Motor neuron (in vitro differentiated cells): ENCODE data around the gene KIRREL3. TPM values are rescaled to one million over a fixed set of nuclear protein-coding genes. Genes with fewer than 3 reads are reported as not detected.
A peak's percentile ranks its signal among the peaks of the same experiment; 100 is the strongest.

Experiments used
- ATAC-seq, 8 experiments: fragments of 200-7000 bp; cut with Tn5 transposase; replicated peaks in 6 of 8; 2 replicates each; pipeline ENCODE4 v1.8.0; 2021; ENCODE audit warnings: mild to moderate bottlenecking in 8 of 8, moderate library complexity in 8 of 8
- H3K27ac ChIP-seq, 2 donors: fragments of 250-450 bp; sonication (Bioruptor Pico); 2 replicates each; pipeline ENCODE4 v1.9.0; 2021; ENCODE audit warnings: antibody characterized with exemption in 2 of 2, mild to moderate bottlenecking in 2 of 2, moderate library complexity in 1 of 2
- H3K4me1 ChIP-seq, 2 donors: fragments of 250-450 bp; sonication (Bioruptor Pico); replicated peaks in 1 of 2; 2 replicates each; pipeline ENCODE4 v1.6.1; 2021; ENCODE audit warnings: antibody characterized with exemption in 2 of 2, mild to moderate bottlenecking in 2 of 2, moderate library complexity in 1 of 2
- H3K4me3 ChIP-seq, 5 donors: fragments of 250-450 bp; sonication (Bioruptor Pico); 2 replicates each; pipeline ENCODE4 v1.9.0; 2021; ENCODE audit warnings: antibody characterized with exemption in 5 of 5, mild to moderate bottlenecking in 5 of 5, moderate library complexity in 4 of 5
- WGBS, 10 experiments: fragments of 450-650 bp; shearing (Covaris generic); methylation state at CpG; one replicate each; pipeline ENCODE4 v1.0.0; 2022; 5-methylcytosine and 5-hydroxymethylcytosine counted together
- in situ Hi-C, 9 experiments: fragments of 400-800 bp; cut with MboI; loops; one replicate each; pipeline ENCODE4 v1.15.0; 2021; ENCODE audit warnings: low sequenced_read_pairs in 9 of 9, low pct_unique_long_range_greater_than_20kb in 2 of 9; ENCODE audit not compliant: unreplicated experiment in 9 of 9
- total RNA-seq, 8 experiments: library from RNA; unstranded; fragments of 300-600 nt; gene quantifications; 2 replicates each; pipeline versions ENCODE4 v1.2.3 to v1.2.4, GENCODE V29; 2022

The KIRREL3 gene
- total RNA-seq, 8 experiments from 2014 or later: 3.2 to 53.1 (median 4.8) TPM

DNA sequence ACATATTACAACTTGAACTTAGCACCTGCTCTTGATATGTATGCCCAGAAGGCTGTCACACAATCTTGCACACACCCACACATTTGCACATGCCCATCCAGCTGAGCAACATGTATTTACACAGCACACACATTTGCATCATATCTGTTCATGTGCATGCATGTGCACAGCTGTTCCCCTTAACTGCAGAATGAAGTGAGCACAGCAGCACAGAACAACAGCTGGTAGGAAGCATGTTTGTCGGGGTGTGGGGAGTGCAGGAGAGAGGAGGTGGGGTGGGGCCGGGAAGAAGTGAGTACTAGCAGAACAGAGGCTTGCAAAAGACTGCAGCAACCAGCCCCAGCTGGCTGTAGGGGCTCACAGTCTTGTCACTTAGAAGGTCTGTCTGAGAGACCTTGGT lies 296.5 kb downstream of the KIRREL3 start:
- WGBS, 10 experiments: no CpG with 5 or more reads among the region's 2 CpGs
- Histone ChIP-seq H3K4me1 (peaks cover 39 to 45% of the 10 kb centered on the region in 2 donors), H3K4me3 (no peak overlapping the region), H3K27ac (no peak overlapping the region)
- ATAC-seq: peak in 6 of 8 experiments; percentile 18 to 92 (median 61)
- in situ Hi-C loops: loop anchor here in 4 of 9 experiments (25.0 kb wide), 1 partner anchor 283 kb away; no protein-coding TSS in a partner anchor

- Histone ChIP-seq H3K27ac (no peak overlapping the region), H3K4me3 (no peak overlapping the region), H3K4me1 (peaks cover 39 to 45% of the 10 kb centered on the region in 2 donors)
- in situ Hi-C loops: loop anchor here in 4 of 9 experiments (25.0 kb wide), 1 partner anchor 284 kb away; no protein-coding TSS in a partner anchor
- 40 to 100% (median 73%) methylated on average over 1 to 4 of the region's 4 CpGs; no CpG with 5 or more reads in 2 of the 10 experiments for WGBS, 10 experiments
- peak in 3 of 8 experiments; percentile 60 to 84 (median 64) for ATAC-seq
These were observed 296.9 kb downstream of the KIRREL3 start for GRCh38 chr11:126703662-126704061.

DNA sequence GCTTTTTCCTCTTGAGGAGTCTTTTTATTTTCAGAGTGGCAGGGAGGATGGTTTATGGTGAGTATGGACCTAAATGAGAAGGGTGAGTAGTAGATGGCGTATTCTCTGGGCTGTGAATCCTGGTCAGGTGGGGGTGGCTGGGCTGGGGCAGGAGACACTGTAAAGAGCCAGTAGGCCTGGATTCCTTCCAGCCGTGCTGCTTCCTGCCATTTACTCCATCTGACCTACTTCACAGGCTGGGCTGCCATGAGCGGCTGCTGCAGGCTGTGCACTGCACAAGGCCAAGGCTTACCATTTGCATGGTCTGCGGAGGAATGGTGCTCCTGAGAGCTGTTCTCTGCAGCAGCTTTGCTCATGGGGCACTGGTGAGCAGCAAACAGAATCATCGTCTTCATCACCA lies 297.6 kb downstream of the KIRREL3 start:
- peak in 2 of 8 experiments; percentile 3 to 5 for ATAC-seq
- in situ Hi-C loops: loop anchor here in 4 of 9 experiments (25.0 kb wide), 1 partner anchor 284 kb away; no protein-coding TSS in a partner anchor
- Histone ChIP-seq H3K27ac (peak overlapping the region in 1 of 2 donors; percentile 3), H3K4me3 (no peak overlapping the region), H3K4me1 (peaks cover 39 to 49% of the 10 kb centered on the region in 2 donors)
- WGBS, 10 experiments: 72 to 92% (median 77%) methylated on average over 1 to 3 of the region's 5 CpGs; no CpG with 5 or more reads in 6 of the 10 experiments

DNA sequence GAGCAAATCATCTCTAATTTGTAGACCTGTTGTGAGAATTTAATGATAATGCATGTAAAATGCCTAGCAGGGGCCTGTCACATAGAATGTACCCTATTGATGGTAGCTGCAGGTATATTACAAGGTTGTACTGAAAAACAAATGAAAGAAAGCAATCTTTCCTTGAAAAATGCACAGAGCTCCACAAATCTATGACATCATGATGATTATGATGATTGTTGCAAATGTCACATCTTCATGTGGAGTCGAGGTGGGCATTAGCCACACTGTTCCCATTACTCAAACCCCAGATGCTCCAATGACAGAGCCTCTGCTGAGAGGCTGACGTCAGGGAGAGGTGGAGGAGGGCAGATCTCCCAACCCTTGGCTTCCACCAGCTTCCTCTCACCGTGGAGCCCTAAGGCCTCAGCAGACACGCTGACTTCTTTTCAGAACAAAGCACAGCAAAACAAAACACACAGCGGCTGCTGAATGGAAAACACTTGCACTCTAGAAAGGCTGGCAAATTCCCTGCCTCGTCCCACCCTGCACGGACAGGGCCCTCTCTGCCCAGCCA lies 298.3 kb downstream of the KIRREL3 start:
- in situ Hi-C loops: loop anchor here in 4 of 9 experiments (25.0 kb wide), 1 partner anchor 285 kb away; no protein-coding TSS in a partner anchor
- WGBS, 10 experiments: 0 to 100% (median 60%) methylated on average over 1 to 6 of the region's 7 CpGs; no CpG with 5 or more reads in 3 of the 10 experiments
- H3K4me1 ChIP-seq: peaks cover 42 to 56% of the 10 kb centered on the region in 2 donors
- peak in 5 of 8 experiments; percentile 73 to 92 (median 86) for ATAC-seq
- no peak overlapping the region for H3K4me3 ChIP-seq
- H3K27ac ChIP-seq: peak overlapping the region; percentile 3 to 20

DNA sequence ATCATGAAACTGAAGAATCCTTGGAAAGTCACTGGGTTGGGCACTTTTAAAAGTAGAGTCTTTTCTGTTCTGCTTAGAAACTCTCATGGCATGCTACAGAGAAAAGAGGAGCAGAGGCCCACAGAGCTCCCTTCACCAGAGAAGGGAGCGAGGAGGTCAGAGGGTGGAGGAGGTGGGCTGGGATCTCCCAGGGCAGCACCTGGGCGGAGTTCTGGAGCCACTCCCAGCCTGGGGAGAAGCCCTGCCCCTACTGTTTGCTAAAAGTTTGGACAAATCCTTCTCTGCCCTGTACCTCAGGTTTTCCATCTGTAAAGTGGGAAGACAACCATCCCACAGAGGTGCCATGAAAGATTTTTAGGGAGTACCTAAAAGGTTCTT lies 299.1 kb downstream of the KIRREL3 start:
- in situ Hi-C loops: loop anchor here in 4 of 9 experiments (25.0 kb wide), 1 partner anchor 286 kb away; no protein-coding TSS in a partner anchor
- H3K4me1 ChIP-seq: peaks cover 42 to 56% of the 10 kb centered on the region in 2 donors

GRCh38 chr11:126700768-126701519 lies 299.6 kb downstream of the KIRREL3 start:
- peaks cover 42 to 56% of the 10 kb centered on the region in 2 donors for H3K4me1 ChIP-seq
- no peak overlapping the region for H3K4me3 ChIP-seq
- peak overlapping the region; percentile 21 to 48 for H3K27ac ChIP-seq
- 20 to 95% (median 33%) methylated on average over 1 to 8 of the region's 9 CpGs; no CpG with 5 or more reads in 1 of the 10 experiments for WGBS, 10 experiments
- ATAC-seq: peak in 5 of 8 experiments; percentile 47 to 66 (median 59)
- in situ Hi-C loops: loop anchor here in 4 of 9 experiments (25.0 kb wide), 1 partner anchor 286 kb away; no protein-coding TSS in a partner anchor

More for the DNA sequence above, 299.1 kb downstream of the KIRREL3 start:
- Histone ChIP-seq H3K4me3 (no peak overlapping the region), H3K27ac (peak overlapping the region; percentile 21 to 48)
- ATAC-seq: peak in 1 of 8 experiments; percentile 7
- 60 to 100% (median 83%) methylated on average over 1 to 2 of the region's 2 CpGs; no CpG with 5 or more reads in 6 of the 10 experiments for WGBS, 10 experiments

DNA sequence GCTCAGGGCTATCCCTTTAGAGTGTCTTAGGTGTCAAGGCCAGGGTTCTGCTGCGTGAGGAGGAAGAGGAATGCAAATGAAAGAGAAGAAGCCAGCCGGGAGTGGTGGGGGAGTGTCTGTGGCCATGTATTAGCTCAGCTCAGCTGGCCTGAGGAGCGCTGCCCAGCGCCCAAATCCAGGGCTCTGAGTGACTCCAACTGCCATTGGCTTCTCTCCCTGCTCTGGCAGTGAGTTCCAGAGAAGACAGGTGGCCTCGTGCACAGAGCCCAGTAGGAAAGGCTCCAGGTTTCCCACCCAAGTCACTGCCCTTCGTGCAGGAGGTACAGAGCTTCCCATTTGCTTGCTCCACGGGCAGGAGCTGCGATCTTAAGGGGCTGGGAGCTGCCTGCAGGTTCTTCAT lies 302.0 kb downstream of the KIRREL3 start:
- Histone ChIP-seq H3K4me1 (peaks cover 46 to 59% of the 10 kb centered on the region in 2 donors), H3K27ac (no peak overlapping the region), H3K4me3 (no peak overlapping the region)
- peak in 1 of 8 experiments; percentile 48 for ATAC-seq
- in situ Hi-C loops: no loop called here
- WGBS, 10 experiments: 0 to 100% (median 54%) methylated on average over 1 to 6 of the region's 8 CpGs; no CpG with 5 or more reads in 4 of the 10 experiments

DNA sequence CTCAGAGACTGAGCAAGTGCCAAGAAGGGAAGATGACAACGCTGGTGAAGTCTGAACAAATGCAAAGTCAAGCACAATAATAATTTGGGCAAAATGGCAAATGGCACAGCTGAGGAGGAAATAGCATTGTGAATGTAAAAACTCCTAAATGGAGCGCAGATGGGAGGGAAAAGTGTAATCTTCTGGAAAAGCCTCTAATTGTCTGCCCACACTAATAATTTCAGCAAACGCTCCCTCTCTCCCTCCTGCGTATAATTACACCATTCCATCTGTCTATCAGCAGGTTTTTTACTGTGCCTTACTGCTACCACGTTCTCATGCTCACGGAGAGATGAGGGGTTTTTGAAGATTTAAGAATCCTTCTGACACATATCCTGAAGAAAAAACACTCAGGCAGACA lies 302.6 kb downstream of the KIRREL3 start:
- ATAC-seq: no peak
- Histone ChIP-seq H3K27ac (no peak overlapping the region), H3K4me1 (peaks cover 40 to 52% of the 10 kb centered on the region in 2 donors)

DNA sequence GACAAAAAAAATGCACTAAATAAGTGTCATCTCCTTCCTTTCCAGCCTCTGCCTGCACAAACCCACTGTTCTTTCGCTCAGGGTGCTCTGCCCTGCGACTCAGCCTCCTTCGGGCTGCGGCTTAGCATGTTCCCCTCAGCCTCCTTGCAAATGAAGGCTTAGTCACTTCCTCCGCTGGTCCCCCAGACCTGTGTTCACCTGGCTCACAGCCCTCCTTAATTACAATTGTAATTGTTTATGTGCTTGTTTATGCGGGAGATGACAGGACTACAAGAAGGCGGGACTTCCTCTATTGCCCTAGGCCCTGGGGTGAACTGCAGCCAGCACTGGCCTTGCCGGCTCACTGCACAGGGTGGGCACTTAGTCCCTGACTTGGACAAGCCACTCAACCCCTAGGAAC lies 303.6 kb downstream of the KIRREL3 start:
- in situ Hi-C loops: no loop called here
- WGBS, 10 experiments: 20 to 92% (median 37%) methylated on average over 1 to 5 of the region's 8 CpGs; no CpG with 5 or more reads in 5 of the 10 experiments
- H3K4me1 ChIP-seq: peaks cover 30 to 43% of the 10 kb centered on the region in 2 donors
- no peak overlapping the region for H3K4me3 ChIP-seq
- peak in 2 of 8 experiments; percentile 60 to 73 for ATAC-seq
- no peak overlapping the region for H3K27ac ChIP-seq

More for the DNA sequence above, 302.6 kb downstream of the KIRREL3 start:
- in situ Hi-C loops: no loop called here
- H3K4me3 ChIP-seq: no peak overlapping the region
- 31 to 100% (median 82%) methylated on average over 1 to 6 of the region's 6 CpGs; no CpG with 5 or more reads in 1 of the 10 experiments for WGBS, 10 experiments

DNA sequence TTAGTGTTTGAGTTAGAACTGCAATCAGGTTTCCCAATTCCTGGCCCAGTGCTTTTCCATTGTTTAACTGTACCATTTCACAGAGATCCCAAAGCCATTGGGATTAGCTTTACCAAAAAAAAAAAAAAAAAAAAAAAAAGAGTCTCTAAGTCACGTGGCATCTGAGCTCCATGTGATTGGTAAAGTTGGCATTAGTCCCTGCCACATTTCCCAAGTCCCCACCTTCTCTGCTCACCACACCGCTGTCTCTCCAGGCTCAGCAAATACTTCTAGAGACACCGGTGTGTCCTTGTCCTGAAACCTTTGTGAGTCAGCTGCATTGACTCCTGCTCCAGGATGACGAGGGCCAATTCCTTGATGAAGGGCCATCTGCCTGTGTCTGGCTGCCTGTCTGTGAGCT lies 305.3 kb downstream of the KIRREL3 start:
- in situ Hi-C loops: no loop called here
- no peak for ATAC-seq
- Histone ChIP-seq H3K4me1 (peaks cover 13 to 26% of the 10 kb centered on the region in 2 donors), H3K4me3 (no peak overlapping the region), H3K27ac (no peak overlapping the region)
- WGBS, 10 experiments: 20 to 100% (median 78%) methylated on average over 1 to 4 of the region's 4 CpGs; no CpG with 5 or more reads in 3 of the 10 experiments

GRCh38 chr11:126694065-126694625 lies 306.4 kb downstream of the KIRREL3 start:
- in situ Hi-C loops: no loop called here
- Histone ChIP-seq H3K4me1 (peaks cover 12 to 24% of the 10 kb centered on the region in 2 donors), H3K27ac (no peak overlapping the region), H3K4me3 (no peak overlapping the region)
- 60 to 89% (median 81%) methylated on average over 1 to 9 of the region's 11 CpGs; no CpG with 5 or more reads in 1 of the 10 experiments for WGBS, 10 experiments
- ATAC-seq: peak in 5 of 8 experiments; percentile 39 to 63 (median 58)

GRCh38 chr11:126687477-126687876 lies 313.1 kb downstream of the KIRREL3 start:
- WGBS, 10 experiments: 86 to 100% (median 97%) methylated on average over 1 to 2 of the region's 2 CpGs; no CpG with 5 or more reads in 6 of the 10 experiments

More at GRCh38 chr11:126687477-126687876, 313.1 kb downstream of the KIRREL3 start:
- Histone ChIP-seq H3K27ac (no peak overlapping the region), H3K4me3 (no peak overlapping the region), H3K4me1 (peaks cover 16 to 19% of the 10 kb centered on the region in 2 donors)
- no peak for ATAC-seq
- in situ Hi-C loops: no loop called here
